ENCODE measurements around the gene PSMD1. TPM values are rescaled to one million over a fixed set of nuclear protein-coding genes. Genes with fewer than 3 reads are reported as not detected.

Gene PSMD1
- 83.8 and 87.6 TPM in 2 replicates for polyA plus RNA-seq
- 114 and 118 TPM in 2 replicates for polyA minus RNA-seq

- Histone ChIP-seq H3K4me2 (ENCODE audit: low read length) (peak within 1 kb of the TSS; percentile 90), H2AFZ (ENCODE audit: low read depth, low read length) (peak within 1 kb of the TSS; percentile 84), H3K27ac (ENCODE audit: low read length) (peak within 1 kb of the TSS; percentile 92)
Measured at GRCh38 chr2:231056453-231057416, at the start of gene PSMD1. PSMD1 (plus strand) TSS chr2:231056867; CDS start chr2:231057026, 159 bp downstream.

More at GRCh38 chr2:231056453-231057416, at the start of gene PSMD1:
- Histone ChIP-seq H3K4me3 (ENCODE audit: low read length) (peak within 1 kb of the TSS; percentile 97), H4K20me1 (ENCODE audit: insufficient read depth) (peaks cover 3% of the 10 kb centered on the region), H3K9me3 (ENCODE audit: low read length) (no peaks in the 10 kb centered on the region), H3K36me3 (ENCODE audit: insufficient read depth, low read length) (no peaks in the 10 kb centered on the region), H3K9me2 (ENCODE audit: insufficient read depth, low read length) (no peaks in the 10 kb centered on the region), H3K9ac (ENCODE audit: low read length) (peak within 1 kb of the TSS; percentile 89), H3K79me2 (replicated peaks; ENCODE audit: insufficient read depth, low read length) (peaks cover 38% of the 10 kb centered on the region), H3K27me3 (ENCODE audit: insufficient read depth, low read depth, low read length) (no peaks in the 10 kb centered on the region), H3F3A (ENCODE audit: insufficient read depth, low read length, poor library complexity, severe bottlenecking) (no peaks in the 10 kb centered on the region)
- peak; percentile 94 for TF ChIP-seq POLR2AphosphoS5 (IDR thresholded peaks at IDR 0.05)
- no peak for TF ChIP-seq EZH2 (IDR thresholded peaks at IDR 0.05; ENCODE audit: borderline replicate concordance, insufficient read depth, low read length, poor library complexity, severe bottlenecking)
- peak; percentile 98 for TF ChIP-seq CTCF (IDR thresholded peaks at IDR 0.05; ENCODE audit: poor library complexity, severe bottlenecking)
- TF ChIP-seq RAD21 (conservative IDR thresholded peaks at IDR 0.05): peak; percentile 11
- TF ChIP-seq REST (IDR thresholded peaks at IDR 0.05; ENCODE audit: borderline replicate concordance): peak; percentile 38
- peak; percentile 76 for TF ChIP-seq TAF1 (IDR thresholded peaks at IDR 0.05; ENCODE audit: low read depth)
- TF ChIP-seq SMC3 (conservative IDR thresholded peaks at IDR 0.05; ENCODE audit: poor library complexity): peak; percentile 48
- TF ChIP-seq EP300 (conservative IDR thresholded peaks at IDR 0.05; ENCODE audit: poor library complexity, severe bottlenecking): peak; percentile 48
- TF ChIP-seq MXI1 (conservative IDR thresholded peaks at IDR 0.05; ENCODE audit: poor library complexity, severe bottlenecking): peak; percentile 61
